CD4-positive, alpha-beta T cell treated with Interleukin-12 subunit alpha and Interleukin-12 subunit beta, for 1 hour (primary cell): ENCODE data around the gene THSD7B.
"Not testable (repeated sequence)": the region's sequence is repeated elsewhere in the genome, so short reads cannot be mapped to it uniquely, and the experiment has no call there.

Experiments used
- DNase-seq: peaks from one replicate; pipeline ENCODE4 v3.0.0-alpha.2; 2020

THSD7B gene

DNA sequence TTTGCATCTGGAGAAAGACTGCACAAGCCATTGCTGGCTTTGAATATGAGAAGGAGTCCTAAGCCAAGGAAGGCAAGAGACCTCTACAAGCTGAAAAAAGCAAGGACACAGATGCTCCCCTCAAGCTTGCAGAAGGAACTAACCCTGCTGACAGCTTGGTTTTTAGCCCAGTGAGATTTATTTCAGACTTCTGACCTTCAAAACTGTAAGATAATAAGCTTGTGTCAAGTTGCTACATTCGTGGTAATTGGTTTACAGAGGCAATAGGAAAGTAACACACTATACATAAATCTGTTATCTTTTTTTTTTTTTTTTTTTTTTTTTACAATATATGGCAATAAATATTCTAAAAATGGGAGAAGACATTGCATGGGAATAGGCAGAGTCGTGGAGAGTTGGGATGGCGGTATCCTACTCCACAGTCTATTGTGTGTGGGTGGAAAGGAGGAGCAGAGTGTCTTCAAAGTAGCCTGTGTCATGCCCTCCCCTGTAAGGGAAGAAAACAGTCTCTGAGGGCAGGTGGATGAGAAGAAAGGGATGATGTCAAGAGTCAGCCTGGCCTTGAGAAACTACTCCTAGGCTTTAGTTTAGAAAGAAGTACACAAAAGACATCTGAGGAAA lies 196.9 kb downstream of the THSD7B start:
- no peak for DNase-seq

GRCh38 chr2:136966485-136966884 lies 201.1 kb downstream of the THSD7B start:
- DNase-seq = no peak

DNA sequence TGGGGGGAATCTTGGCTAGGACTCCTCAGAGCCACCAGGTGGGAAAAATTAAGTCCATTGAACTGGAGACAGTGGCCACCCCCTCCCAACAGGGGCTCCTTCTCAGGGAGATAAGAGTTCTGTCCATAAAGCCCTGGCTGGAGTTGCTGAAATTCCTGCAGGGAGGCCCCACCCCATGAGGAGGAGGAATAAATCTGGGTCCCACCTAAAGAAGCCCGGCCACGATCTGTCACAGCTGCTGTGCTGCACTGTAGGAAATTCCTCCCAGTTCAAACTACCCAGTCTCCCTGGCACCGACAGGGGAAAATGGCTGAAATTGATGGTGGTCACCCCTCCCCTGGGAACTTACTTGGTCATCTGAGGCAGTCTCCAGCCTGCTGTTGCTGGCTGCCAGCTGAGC lies 215.0 kb downstream of the THSD7B start:
- DNase-seq = no peak

GRCh38 chr2:136981689-136982088 lies 216.3 kb downstream of the THSD7B start:
- DNase-seq = not testable (repeated sequence)

DNA sequence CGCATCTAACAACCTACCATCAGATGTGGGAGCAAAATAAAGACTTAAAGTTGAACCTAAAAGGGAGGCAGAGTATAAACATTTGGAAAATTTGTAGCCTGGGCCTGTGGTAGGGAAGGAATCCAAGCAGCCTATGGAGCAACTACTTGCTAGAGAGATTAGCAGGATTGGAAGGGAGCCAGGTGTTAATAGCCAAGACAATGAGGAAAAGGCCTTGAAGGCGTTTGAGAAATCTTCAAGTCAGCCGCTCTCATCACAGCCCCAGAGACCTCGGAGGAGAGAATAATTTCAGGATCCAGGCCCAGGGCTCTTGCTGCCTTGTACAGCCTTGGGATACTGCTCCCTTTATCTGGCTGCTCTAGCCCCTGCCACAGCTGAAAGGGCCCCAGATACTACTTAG lies 219.7 kb downstream of the THSD7B start:
- DNase-seq = no peak

DNA sequence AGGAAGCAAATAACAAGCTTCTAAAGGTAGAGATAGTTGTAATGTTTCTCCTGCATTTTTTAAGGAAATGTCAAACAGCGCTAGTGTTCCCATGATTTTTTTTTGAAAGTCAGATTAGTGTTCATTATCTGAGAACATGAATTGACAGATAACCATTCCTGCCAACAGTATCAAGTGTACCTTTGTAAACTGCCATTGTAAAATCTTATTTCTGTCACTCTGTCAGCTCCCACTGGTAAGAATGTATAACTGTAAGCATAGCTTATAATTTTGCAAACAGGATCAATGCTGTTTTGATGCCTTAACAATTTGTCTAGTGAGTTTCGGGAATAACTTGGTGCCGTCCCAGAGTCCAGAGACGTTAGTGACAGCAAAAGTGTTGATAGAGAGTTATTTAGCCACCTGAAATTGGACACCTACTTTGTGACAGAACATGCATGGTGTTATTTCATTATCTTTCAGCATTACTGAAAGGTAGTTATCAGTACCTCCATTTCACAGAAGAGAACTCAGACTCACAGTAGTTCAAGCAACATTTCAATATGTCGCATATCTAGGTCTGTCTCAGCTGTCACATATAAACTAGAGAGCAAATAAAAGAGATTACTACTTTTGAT lies 221.4 kb downstream of the THSD7B start:
- no peak for DNase-seq

DNA sequence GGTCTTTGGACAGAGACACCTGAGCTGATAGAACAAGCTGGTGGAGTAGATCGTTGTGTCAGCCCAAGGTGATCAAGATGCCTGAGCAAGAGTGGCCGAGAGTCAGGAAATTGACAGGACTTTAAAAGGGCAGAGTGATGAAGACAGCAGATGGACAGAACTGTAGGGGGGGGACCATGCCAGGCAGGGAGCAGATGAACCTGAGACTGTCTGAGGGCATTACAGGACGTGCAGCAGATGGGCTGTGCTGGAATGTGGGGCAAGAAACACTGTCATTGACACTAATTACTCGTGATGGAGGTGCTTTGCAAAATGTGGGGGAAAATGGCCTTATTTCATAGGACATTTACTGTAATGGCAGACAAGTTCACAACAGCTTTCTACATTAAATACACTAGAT lies 225.0 kb downstream of the THSD7B start:
- DNase-seq = no peak

DNA sequence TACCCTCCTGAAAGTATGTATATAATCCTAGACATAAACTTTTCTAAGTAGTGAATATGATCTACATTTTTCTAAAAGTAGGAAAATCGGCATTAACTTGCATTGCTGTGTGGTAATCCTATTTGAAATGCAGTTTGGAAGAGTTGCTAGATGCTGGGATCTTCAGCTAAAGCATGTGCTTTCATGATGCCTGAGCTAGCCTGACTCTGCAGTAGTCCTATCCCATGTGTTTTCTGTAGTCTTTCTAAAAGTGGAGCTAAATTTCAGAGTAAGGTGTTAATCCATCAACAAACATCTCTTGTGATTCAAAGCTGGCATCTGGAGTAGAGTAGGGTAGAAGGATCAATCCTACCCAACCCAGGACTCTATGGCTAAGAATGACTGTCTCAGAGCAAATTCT lies 229.4 kb downstream of the THSD7B start:
- no peak for DNase-seq

- no peak for DNase-seq
Measured at GRCh38 chr2:136997557-136997956, 232.2 kb downstream of the THSD7B start.

DNA sequence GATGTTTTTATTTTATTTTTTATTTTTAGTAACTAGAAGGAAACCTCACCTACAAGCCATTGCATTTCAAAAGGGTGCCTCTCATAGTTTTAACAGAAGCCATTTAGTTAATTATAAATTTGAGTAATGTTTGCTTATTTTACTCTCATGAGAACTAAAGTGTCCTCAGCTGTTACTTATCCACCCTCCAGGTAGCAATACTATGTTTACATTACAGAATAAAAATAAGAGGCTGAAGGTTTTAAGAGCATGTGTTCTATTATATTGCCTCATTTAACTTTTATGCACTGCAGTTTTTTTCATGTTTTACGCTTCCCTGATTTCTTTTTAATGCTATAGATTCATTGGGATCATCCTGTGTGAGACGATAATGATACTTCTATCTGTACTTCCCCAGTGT lies 235.5 kb downstream of the THSD7B start:
- no peak for DNase-seq

- no peak for DNase-seq
Measured at GRCh38 chr2:137002896-137003295, 237.6 kb downstream of the THSD7B start.

DNA sequence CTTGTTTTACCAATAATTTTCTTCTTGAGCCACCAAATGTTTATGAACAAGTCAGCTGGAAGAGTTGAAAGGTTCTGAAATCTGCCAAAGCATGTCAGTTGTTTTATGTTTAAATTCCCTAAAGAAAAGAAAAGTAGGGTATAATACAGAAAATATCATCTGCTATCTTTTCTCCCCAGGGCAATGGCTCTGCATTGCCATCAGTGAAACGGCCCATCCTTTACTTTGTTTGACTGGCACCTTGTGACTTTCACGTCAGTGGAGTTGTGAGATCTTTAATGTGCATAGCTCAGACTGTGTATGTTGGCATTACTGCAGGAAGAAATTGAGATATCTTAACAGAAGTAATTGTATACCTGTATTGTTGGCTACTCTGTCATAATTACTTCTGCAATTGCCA lies 239.9 kb downstream of the THSD7B start:
- no peak for DNase-seq

DNA sequence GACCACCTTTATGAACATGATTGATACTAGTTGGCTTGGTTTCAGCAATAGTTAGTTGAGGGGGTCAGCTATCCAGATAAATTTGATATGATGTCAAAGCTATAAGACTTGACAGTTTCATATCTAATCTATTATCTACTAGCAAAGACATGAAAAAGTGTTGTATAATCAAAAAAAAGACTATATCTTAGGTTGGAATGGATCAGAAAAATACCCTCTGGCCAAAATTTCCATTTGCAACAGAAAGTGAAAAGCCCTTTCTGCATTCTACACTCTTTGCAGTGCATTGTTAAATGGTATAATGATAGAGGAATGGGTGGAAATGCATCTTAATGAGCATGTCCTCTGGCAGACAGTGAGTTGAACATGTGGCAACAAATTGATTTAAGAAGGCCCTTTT lies 242.6 kb downstream of the THSD7B start:
- no peak for DNase-seq

DNA sequence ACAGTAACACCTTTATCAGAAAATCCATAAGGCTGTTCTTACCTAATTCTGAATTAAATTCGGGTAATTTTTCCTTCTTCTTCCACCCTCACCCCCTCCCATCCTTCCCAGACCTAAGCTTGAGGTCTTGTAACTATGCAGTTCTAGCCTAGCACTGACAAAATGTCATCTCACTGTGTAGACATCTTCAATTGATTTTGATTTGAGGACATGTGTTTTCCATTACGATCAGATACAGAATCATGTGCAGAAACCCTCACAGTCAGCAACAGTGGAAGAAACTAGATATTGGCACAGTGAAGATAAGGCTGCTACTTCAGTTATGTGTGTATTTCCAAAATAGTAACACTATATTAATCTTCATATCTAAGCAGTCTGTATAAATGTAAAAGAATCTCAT lies 244.6 kb downstream of the THSD7B start:
- DNase-seq = no peak

GRCh38 chr2:137020452-137021196 lies 255.3 kb downstream of the THSD7B start:
- no peak for DNase-seq

DNA sequence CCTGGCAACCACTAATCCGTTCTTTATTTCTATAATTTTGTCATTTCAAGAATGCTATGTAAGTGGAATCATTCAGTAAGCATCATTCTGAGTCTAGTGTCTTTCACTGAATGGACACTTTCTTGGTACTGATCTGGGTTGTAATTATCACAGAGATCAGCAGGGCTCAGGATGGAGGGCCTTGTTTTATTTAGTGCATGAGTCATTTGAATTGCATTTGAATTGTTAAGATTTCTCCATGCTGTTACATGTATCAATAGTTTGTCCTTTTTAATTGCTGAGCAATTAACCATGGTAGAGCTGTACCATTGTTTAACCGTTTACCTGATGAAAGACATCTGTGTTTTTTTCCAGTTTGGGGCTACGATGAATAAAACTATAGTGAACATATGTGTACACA lies 256.4 kb downstream of the THSD7B start:
- no peak for DNase-seq

- no peak for DNase-seq
Measured at GRCh38 chr2:137023205-137023604, 257.9 kb downstream of the THSD7B start.

DNA sequence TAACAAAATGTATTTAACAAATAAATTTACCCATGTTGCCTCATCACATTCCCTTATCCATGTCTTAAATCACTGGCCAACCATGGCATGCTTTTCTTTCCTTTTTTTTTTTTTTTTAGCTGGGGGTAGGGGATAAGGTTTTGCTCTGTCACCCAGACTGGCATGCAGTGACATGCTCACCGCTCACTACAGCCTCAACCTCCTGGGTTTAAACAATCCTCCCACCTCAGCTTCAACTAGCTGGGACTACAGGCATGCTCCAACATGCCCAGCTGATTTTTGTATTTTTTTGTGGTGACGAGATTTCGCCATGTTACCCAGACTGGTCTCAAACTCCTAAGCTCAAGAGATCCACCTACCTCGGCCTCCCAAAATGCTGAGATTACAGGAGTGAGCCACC lies 266.4 kb downstream of the THSD7B start:
- no peak for DNase-seq

- DNase-seq = no peak
Measured at GRCh38 chr2:137036619-137037018, 271.3 kb downstream of the THSD7B start.

DNA sequence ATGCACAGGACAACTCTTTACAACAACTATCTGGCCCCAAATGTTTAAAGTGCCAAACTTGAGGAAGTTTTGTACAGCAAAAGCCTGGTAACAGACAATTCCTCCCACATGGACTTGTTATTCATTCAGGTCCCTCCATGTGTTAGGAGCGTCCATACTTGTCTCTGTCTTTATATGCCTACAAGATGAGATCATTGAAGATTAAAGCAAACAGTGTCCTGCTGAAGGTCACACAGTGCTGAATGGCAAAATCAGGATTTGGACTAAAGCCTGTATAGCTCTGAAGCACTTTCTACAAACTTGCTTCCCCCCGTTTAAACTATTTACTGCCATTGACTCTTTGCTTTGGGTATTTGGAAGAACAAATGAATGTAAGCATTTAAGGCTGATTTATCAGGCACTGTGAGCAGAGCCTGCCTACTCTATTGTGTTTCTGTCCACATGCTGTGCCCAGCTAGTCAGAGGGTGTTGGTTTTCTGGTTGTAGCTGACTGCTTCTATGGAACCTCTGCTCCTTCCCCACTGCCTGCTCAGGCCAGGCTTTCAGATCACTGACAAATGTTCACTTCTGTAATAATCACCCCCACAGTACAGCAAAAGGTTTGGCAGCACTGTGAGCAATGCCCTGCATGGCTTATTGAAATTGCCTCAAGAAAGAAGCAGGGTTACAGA lies 274.3 kb downstream of the THSD7B start:
- no peak for DNase-seq

- no peak for DNase-seq
Measured at GRCh38 chr2:137047369-137047768, 282.0 kb downstream of the THSD7B start.

DNA sequence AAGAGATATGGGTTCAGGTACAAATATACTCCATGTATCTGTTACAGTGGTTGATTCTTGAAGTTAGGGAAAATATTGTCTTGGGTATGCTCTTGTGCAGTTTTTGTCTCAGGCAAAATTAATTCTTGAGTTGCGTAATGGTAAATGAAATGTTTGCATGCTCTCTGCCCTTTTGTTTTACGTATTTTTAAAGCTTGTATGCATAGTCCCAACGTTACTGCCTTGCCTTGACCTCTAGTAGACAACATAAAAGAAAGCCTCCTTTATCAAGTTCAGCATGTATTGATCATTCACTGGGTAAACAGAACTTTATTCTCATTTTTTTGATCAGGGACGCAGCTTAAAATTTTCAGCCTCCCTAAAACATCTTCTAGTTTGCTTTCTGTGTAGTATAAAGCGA lies 283.1 kb downstream of the THSD7B start:
- no peak for DNase-seq

- no peak for DNase-seq
Measured at GRCh38 chr2:137049518-137049917, 284.2 kb downstream of the THSD7B start.

- DNase-seq = no peak
Measured at GRCh38 chr2:137050949-137051348, 285.6 kb downstream of the THSD7B start.
